SK-N-SH (cell line): Measurements from ENCODE around the gene PABPN1. TPM values are rescaled to one million over a fixed set of nuclear protein-coding genes. Genes with fewer than 3 reads are reported as not detected.

ENCODE experiments used
- CTCF ChIA-PET: fragments of 300-600, 350-600 bp; formaldehyde crosslinking; extraction: SDS; loops from one replicate; lab custom pipeline; 2021; lab: Yijun Ruan, JAX
- POLR2A ChIA-PET: fragments of 350-600 bp; sonication (Branson Sonifier 250); formaldehyde crosslinking; extraction: SDS; loops from one replicate; lab custom pipeline; 2020; ENCODE audit warnings: antibody characterized with exemption, inconsistent platforms; lab: Yijun Ruan, JAX
- DNase-seq: peaks from one replicate; pipeline ENCODE4 v3.0.0; 2012
- H2AFZ ChIP-seq: fragments of 200-600 bp; sonication (generic); 2 replicates; pipeline ENCODE4 v1.8.1; 2016; ENCODE audit warnings: antibody characterized with exemption, mild to moderate bottlenecking, low read depth
- H3F3A ChIP-seq: fragments of 200-600 bp; sonication (generic); replicated peaks from 2 replicates; pipeline ENCODE3; 2016; ENCODE audit warnings: antibody characterized with exemption, mild to moderate bottlenecking; ENCODE audit not compliant: insufficient read depth
- H3K27ac ChIP-seq, 2 experiments: fragments of 200-500 bp in 1 of 2; fragments of 200-600 bp in 1 of 2; sonication (Bioruptor generic) in 1 of 2; sonication (generic), shearing (Covaris generic) in 1 of 2; 2 replicates each; pipeline versions ENCODE4 v1.5.1 to v1.6.1; 2014 to 2016; ENCODE audit warnings: low read depth in 2 of 2, inconsistent platforms in 1 of 2, low read length in 1 of 2, mild to moderate bottlenecking in 1 of 2, mixed read lengths in 1 of 2
- H3K27me3 ChIP-seq: fragments of 200-600 bp; sonication (generic), shearing (Covaris generic); 2 replicates; pipeline ENCODE4 v1.6.1; 2016; ENCODE audit warnings: mixed run types; ENCODE audit not compliant: insufficient read depth
- H3K36me3 ChIP-seq, 2 experiments: fragments of 200-500 bp in 1 of 2; fragments of 200-600 bp in 1 of 2; sonication (Bioruptor generic) in 1 of 2; sonication (generic) in 1 of 2; replicated peaks in 1 of 2; 2 replicates each; pipeline versions ENCODE3 to v1.5.1; 2014 to 2016; ENCODE audit warnings: low read length in 1 of 2, mild to moderate bottlenecking in 1 of 2; ENCODE audit not compliant: insufficient read depth in 2 of 2, control insufficient read depth in 1 of 2
- H3K4me1 ChIP-seq, 2 experiments: fragments of 200-500 bp in 1 of 2; fragments of 200-600 bp in 1 of 2; sonication (Bioruptor generic) in 1 of 2; sonication (generic), shearing (Covaris generic) in 1 of 2; 2 replicates each; pipeline versions ENCODE4 v1.5.1 to v1.6.1; 2014 to 2016; ENCODE audit warnings: low read depth in 1 of 2, low read length in 1 of 2, mixed run types in 1 of 2; ENCODE audit not compliant: insufficient read depth in 2 of 2, control insufficient read depth in 1 of 2
- H3K4me2 ChIP-seq: fragments of 200-600 bp; sonication (generic), shearing (Covaris generic); 2 replicates; pipeline ENCODE4 v1.6.1; 2017; ENCODE audit warnings: mixed run types
- H3K4me3 ChIP-seq, 2 experiments: fragments of 200-500 bp in 1 of 2; fragments of 200-600 bp in 1 of 2; sonication (Bioruptor generic) in 1 of 2; sonication (generic), shearing (Covaris generic) in 1 of 2; 2 replicates each; pipeline versions ENCODE4 v1.5.1 to v1.8.1; 2014 to 2016; ENCODE audit warnings: low read depth in 2 of 2, inconsistent platforms in 1 of 2, low read length in 1 of 2, mild to moderate bottlenecking in 1 of 2, mixed read lengths in 1 of 2, moderate library complexity in 1 of 2
- H3K79me2 ChIP-seq: fragments of 200-600 bp; sonication (generic); 2 replicates; pipeline ENCODE4 v1.8.1; 2017; ENCODE audit warnings: mild to moderate bottlenecking; ENCODE audit not compliant: insufficient read depth
- H3K9ac ChIP-seq: fragments of 200-600 bp; sonication (generic); 2 replicates; pipeline ENCODE4 v1.6.1; 2017; ENCODE audit warnings: mixed run types
- H3K9me2 ChIP-seq: fragments of 200-600 bp; sonication (generic); 2 replicates; pipeline ENCODE4 v1.6.1; 2017; ENCODE audit warnings: mixed run types
- H3K9me3 ChIP-seq: fragments of 200-600 bp; sonication (generic); 2 replicates; pipeline ENCODE4 v1.6.1; 2017; ENCODE audit warnings: mixed run types, mild to moderate bottlenecking, moderate library complexity
- H4K20me1 ChIP-seq: fragments of 200-600 bp; sonication (generic); 2 replicates; pipeline ENCODE4 v1.6.1; 2017; ENCODE audit warnings: mild to moderate bottlenecking, mixed run types; ENCODE audit not compliant: insufficient read depth
- CHD2 ChIP-seq: fragments of 150-350 bp; IDR thresholded peaks from 2 replicates; pipeline ENCODE4 v1.6.1; 2018; ENCODE audit warnings: low read length; ENCODE audit not compliant: partially characterized antibody
- CTCF ChIP-seq: fragments of 200-600 bp; sonication (generic); IDR thresholded peaks from 2 replicates; pipeline ENCODE4 v1.6.1; 2017; ENCODE audit warnings: antibody characterized with exemption, mild to moderate bottlenecking, moderate library complexity
- ELF1 ChIP-seq: IDR thresholded peaks from 2 replicates; pipeline ENCODE4 v1.4.0; 2012
- EP300 ChIP-seq, 2 experiments: IDR thresholded peaks; 2 replicates each; pipeline versions ENCODE4 v1.4.0 to v1.6.1; 2012; ENCODE audit warnings: borderline replicate concordance in 1 of 2, low read depth in 1 of 2, low read length in 1 of 2
- FOSL2 ChIP-seq: IDR thresholded peaks from 2 replicates; pipeline ENCODE4 v1.4.0; 2012; ENCODE audit warnings: low read depth, mild to moderate bottlenecking, moderate library complexity, borderline replicate concordance
- GABPA ChIP-seq: IDR thresholded peaks from 2 replicates; pipeline ENCODE4 v1.4.0; 2012; ENCODE audit warnings: low read depth, mild to moderate bottlenecking
- GATA2 ChIP-seq: sonication (generic); formaldehyde crosslinking; IDR thresholded peaks from 2 replicates; pipeline ENCODE4 v1.5.0; 2020; ENCODE audit warnings: mild to moderate bottlenecking, missing genetic modification reagents
- IRF3 ChIP-seq: fragments of 150-350 bp; IDR thresholded peaks from 2 replicates; pipeline ENCODE4 v1.6.1; 2016; ENCODE audit warnings: mild to moderate bottlenecking, low read depth, low read length
- JUND ChIP-seq: IDR thresholded peaks from 2 replicates; pipeline ENCODE4 v1.4.0; 2012
- MAX ChIP-seq: IDR thresholded peaks from 2 replicates; pipeline ENCODE4 v1.4.0; 2012; ENCODE audit warnings: low read depth
- NFIC ChIP-seq: IDR thresholded peaks from 2 replicates; pipeline ENCODE4 v1.4.0; 2012; ENCODE audit warnings: borderline replicate concordance
- NRF1 ChIP-seq: IDR thresholded peaks from 2 replicates; pipeline ENCODE4 v1.6.1; 2012; ENCODE audit warnings: low read depth, mild to moderate bottlenecking, low read length
- PBX3 ChIP-seq: IDR thresholded peaks from 2 replicates; pipeline ENCODE4; 2012
- RAD21 ChIP-seq: IDR thresholded peaks from 2 replicates; pipeline ENCODE4 v1.6.1; 2012; ENCODE audit warnings: mild to moderate bottlenecking, low read length
- RCOR1 ChIP-seq: fragments of 150-350 bp; IDR thresholded peaks from 2 replicates; pipeline ENCODE4 v1.6.1; 2017; ENCODE audit warnings: antibody characterized with exemption, low read length
- REST ChIP-seq: IDR thresholded peaks from 2 replicates; pipeline ENCODE4 v1.6.1; 2012; ENCODE audit warnings: mild to moderate bottlenecking, low read depth, low read length, moderate library complexity
- RFX5 ChIP-seq: IDR thresholded peaks from 2 replicates; pipeline ENCODE4 v1.6.1; 2012; ENCODE audit warnings: mild to moderate bottlenecking, improper control_type of control experiment, low read length
- SMC3 ChIP-seq: IDR thresholded peaks from 2 replicates; pipeline ENCODE4 v1.6.1; 2012; ENCODE audit warnings: low read depth, low read length, improper control_type of control experiment
- TCF12 ChIP-seq: IDR thresholded peaks from 2 replicates; pipeline ENCODE4 v1.4.0; 2012
- WGBS: methylation state at CpG from one replicate; pipeline ENCODE4 v1.1.6; 2017; ENCODE audit warnings: low lambda C conversion rate; 5-methylcytosine and 5-hydroxymethylcytosine counted together
- polyA plus RNA-seq, 3 experiments: library from polyadenylated mRNA; depleted of rRNA; stranded (reverse); fragments of >200 nt; gene quantifications; 2 replicates each; pipeline ENCODE4 v1.2.3, GENCODE V29; 2012

The PABPN1 gene
- polyA plus RNA-seq, 1 of the 3 experiments (the other 2 are of a cell fraction), result 266 TPM

GRCh38 chr14:23347406-23348296, 26.4 kb downstream of the PABPN1 start:
- WGBS, result 99% methylated on average over 12 of the region's 19 CpGs
- H4K20me1 ChIP-seq, result no peaks in the 10 kb centered on the region
- no peak for DNase-seq
- H3K27me3 ChIP-seq, result no peaks in the 10 kb centered on the region
- no peak for TF ChIP-seq MAX
- TF ChIP-seq GATA2 (CRISPR knock-in tag), result no peak
- H2AFZ ChIP-seq, result no peak overlapping the region
- H3K36me3 ChIP-seq, result peaks cover 0 to 2% of the 10 kb centered on the region in 2 experiments
- CTCF ChIA-PET, result interaction anchor here (1.1 to 3.5 kb wide), 5 partner anchors 10 to 241 kb away, joined by 4 to 16 read pairs (median 5); no protein-coding TSS in a partner anchor
- H3K9ac ChIP-seq, result no peak overlapping the region
- POLR2A ChIA-PET, result interaction anchor here (2.0 to 2.7 kb wide), 2 partner anchors 18 to 21 kb away, joined by 7 to 8 read pairs; no protein-coding TSS in a partner anchor
- H3K9me3 ChIP-seq, result no peaks in the 10 kb centered on the region
- no peak overlapping the region for H3K4me2 ChIP-seq
- no peaks in the 10 kb centered on the region for H3K79me2 ChIP-seq
- H3K4me1 ChIP-seq, result peaks cover 0 to 8% of the 10 kb centered on the region in 2 experiments; a peak in 1 of 4 replicates
- H3K27ac ChIP-seq, result no peak overlapping the region; a peak in 1 of 4 replicates
- H3K9me2 ChIP-seq, result no peaks in the 10 kb centered on the region
- H3K4me3 ChIP-seq, result no peak overlapping the region
- H3F3A ChIP-seq, result no peaks in the 10 kb centered on the region

GRCh38 chr14:23348297-23348655, 27.0 kb downstream of the PABPN1 start:
- Histone ChIP-seq H3K4me2 (no peak overlapping the region), H2AFZ (no peak overlapping the region), H4K20me1 (no peaks in the 10 kb centered on the region), H3K4me3 (no peak overlapping the region), H3K27ac (no peak overlapping the region; a peak in 1 of 4 replicates), H3K36me3 (peaks cover 0 to 2% of the 10 kb centered on the region in 2 experiments), H3K27me3 (no peaks in the 10 kb centered on the region), H3F3A (no peaks in the 10 kb centered on the region), H3K9ac (no peak overlapping the region), H3K9me3 (no peaks in the 10 kb centered on the region), H3K4me1 (peaks cover 0 to 10% of the 10 kb centered on the region in 2 experiments; a peak in 1 of 4 replicates), H3K79me2 (no peaks in the 10 kb centered on the region), H3K9me2 (no peaks in the 10 kb centered on the region)
- CTCF ChIA-PET, result interaction anchor here (1.1 to 3.5 kb wide), 4 partner anchors 10 to 47 kb away, joined by 4 to 16 read pairs (median 5); no protein-coding TSS in a partner anchor
- DNase-seq, result no peak
- WGBS, result 94% methylated on average over 6 of the region's 6 CpGs
- POLR2A ChIA-PET, result no interaction called here
- TF ChIP-seq MAX, result no peak
- TF ChIP-seq CTCF, result no peak
- TF ChIP-seq NFIC, result no peak
- TF ChIP-seq ELF1, result no peak
- no peak for TF ChIP-seq RFX5
- TF ChIP-seq IRF3, result no peak
- TF ChIP-seq TCF12, result no peak
- no peak for TF ChIP-seq REST
- no peak for TF ChIP-seq PBX3
- TF ChIP-seq EP300 (IDR thresholded peaks at IDR 0.05; ENCODE audit: borderline replicate concordance in 1 of 2, low read depth in 1 of 2, low read length in 1 of 2), result no peak
- no peak for TF ChIP-seq GABPA
- TF ChIP-seq CHD2, result no peak
- TF ChIP-seq NRF1, result no peak
- TF ChIP-seq SMC3, result no peak
- no peak for TF ChIP-seq RAD21
- no peak for TF ChIP-seq JUND
- no peak for TF ChIP-seq RCOR1
- TF ChIP-seq FOSL2, result no peak
